SK-N-SH (cell line): ENCODE measurements around the gene KLK12. TPM values are rescaled to one million over a fixed set of nuclear protein-coding genes. Genes with fewer than 3 reads are reported as not detected.

Source experiments
- CTCF ChIA-PET: fragments of 300-600, 350-600 bp; formaldehyde crosslinking; extraction: SDS; loops from one replicate; lab custom pipeline; 2021; lab: Yijun Ruan, JAX
- POLR2A ChIA-PET: fragments of 350-600 bp; sonication (Branson Sonifier 250); formaldehyde crosslinking; extraction: SDS; loops from one replicate; lab custom pipeline; 2020; ENCODE audit warnings: antibody characterized with exemption, inconsistent platforms; lab: Yijun Ruan, JAX
- DNase-seq: peaks from one replicate; pipeline ENCODE4 v3.0.0; 2012
- H2AFZ ChIP-seq: fragments of 200-600 bp; sonication (generic); 2 replicates; pipeline ENCODE4 v1.8.1; 2016; ENCODE audit warnings: antibody characterized with exemption, mild to moderate bottlenecking, low read depth
- H3F3A ChIP-seq: fragments of 200-600 bp; sonication (generic); replicated peaks from 2 replicates; pipeline ENCODE3; 2016; ENCODE audit warnings: antibody characterized with exemption, mild to moderate bottlenecking; ENCODE audit not compliant: insufficient read depth
- H3K27ac ChIP-seq, 2 experiments: fragments of 200-500 bp in 1 of 2; fragments of 200-600 bp in 1 of 2; sonication (Bioruptor generic) in 1 of 2; sonication (generic), shearing (Covaris generic) in 1 of 2; 2 replicates each; pipeline versions ENCODE4 v1.5.1 to v1.6.1; 2014 to 2016; ENCODE audit warnings: low read depth in 2 of 2, inconsistent platforms in 1 of 2, low read length in 1 of 2, mild to moderate bottlenecking in 1 of 2, mixed read lengths in 1 of 2
- H3K27me3 ChIP-seq: fragments of 200-600 bp; sonication (generic), shearing (Covaris generic); 2 replicates; pipeline ENCODE4 v1.6.1; 2016; ENCODE audit warnings: mixed run types; ENCODE audit not compliant: insufficient read depth
- H3K36me3 ChIP-seq, 2 experiments: fragments of 200-500 bp in 1 of 2; fragments of 200-600 bp in 1 of 2; sonication (Bioruptor generic) in 1 of 2; sonication (generic) in 1 of 2; replicated peaks in 1 of 2; 2 replicates each; pipeline versions ENCODE3 to v1.5.1; 2014 to 2016; ENCODE audit warnings: low read length in 1 of 2, mild to moderate bottlenecking in 1 of 2; ENCODE audit not compliant: insufficient read depth in 2 of 2, control insufficient read depth in 1 of 2
- H3K4me1 ChIP-seq, 2 experiments: fragments of 200-500 bp in 1 of 2; fragments of 200-600 bp in 1 of 2; sonication (Bioruptor generic) in 1 of 2; sonication (generic), shearing (Covaris generic) in 1 of 2; 2 replicates each; pipeline versions ENCODE4 v1.5.1 to v1.6.1; 2014 to 2016; ENCODE audit warnings: low read depth in 1 of 2, low read length in 1 of 2, mixed run types in 1 of 2; ENCODE audit not compliant: insufficient read depth in 2 of 2, control insufficient read depth in 1 of 2
- H3K4me2 ChIP-seq: fragments of 200-600 bp; sonication (generic), shearing (Covaris generic); 2 replicates; pipeline ENCODE4 v1.6.1; 2017; ENCODE audit warnings: mixed run types
- H3K4me3 ChIP-seq, 2 experiments: fragments of 200-500 bp in 1 of 2; fragments of 200-600 bp in 1 of 2; sonication (Bioruptor generic) in 1 of 2; sonication (generic), shearing (Covaris generic) in 1 of 2; 2 replicates each; pipeline versions ENCODE4 v1.5.1 to v1.8.1; 2014 to 2016; ENCODE audit warnings: low read depth in 2 of 2, inconsistent platforms in 1 of 2, low read length in 1 of 2, mild to moderate bottlenecking in 1 of 2, mixed read lengths in 1 of 2, moderate library complexity in 1 of 2
- H3K79me2 ChIP-seq: fragments of 200-600 bp; sonication (generic); 2 replicates; pipeline ENCODE4 v1.8.1; 2017; ENCODE audit warnings: mild to moderate bottlenecking; ENCODE audit not compliant: insufficient read depth
- H3K9ac ChIP-seq: fragments of 200-600 bp; sonication (generic); 2 replicates; pipeline ENCODE4 v1.6.1; 2017; ENCODE audit warnings: mixed run types
- H3K9me2 ChIP-seq: fragments of 200-600 bp; sonication (generic); 2 replicates; pipeline ENCODE4 v1.6.1; 2017; ENCODE audit warnings: mixed run types
- H3K9me3 ChIP-seq: fragments of 200-600 bp; sonication (generic); 2 replicates; pipeline ENCODE4 v1.6.1; 2017; ENCODE audit warnings: mixed run types, mild to moderate bottlenecking, moderate library complexity
- H4K20me1 ChIP-seq: fragments of 200-600 bp; sonication (generic); 2 replicates; pipeline ENCODE4 v1.6.1; 2017; ENCODE audit warnings: mild to moderate bottlenecking, mixed run types; ENCODE audit not compliant: insufficient read depth
- CHD2 ChIP-seq: fragments of 150-350 bp; IDR thresholded peaks from 2 replicates; pipeline ENCODE4 v1.6.1; 2018; ENCODE audit warnings: low read length; ENCODE audit not compliant: partially characterized antibody
- GATA2 ChIP-seq: sonication (generic); formaldehyde crosslinking; IDR thresholded peaks from 2 replicates; pipeline ENCODE4 v1.5.0; 2020; ENCODE audit warnings: mild to moderate bottlenecking, missing genetic modification reagents
- JUND ChIP-seq: IDR thresholded peaks from 2 replicates; pipeline ENCODE4 v1.4.0; 2012
- MEF2A ChIP-seq: IDR thresholded peaks from 2 replicates; pipeline ENCODE4 v1.4.0; 2012; ENCODE audit warnings: low read depth, borderline replicate concordance
- NFIC ChIP-seq: IDR thresholded peaks from 2 replicates; pipeline ENCODE4 v1.4.0; 2012; ENCODE audit warnings: borderline replicate concordance
- NRF1 ChIP-seq: IDR thresholded peaks from 2 replicates; pipeline ENCODE4 v1.6.1; 2012; ENCODE audit warnings: low read depth, mild to moderate bottlenecking, low read length
- POLR2AphosphoS5 ChIP-seq: IDR thresholded peaks from 2 replicates; pipeline ENCODE4 v1.6.1; 2012; ENCODE audit warnings: low read depth, low read length
- RAD21 ChIP-seq: IDR thresholded peaks from 2 replicates; pipeline ENCODE4 v1.6.1; 2012; ENCODE audit warnings: mild to moderate bottlenecking, low read length
- RFX5 ChIP-seq: IDR thresholded peaks from 2 replicates; pipeline ENCODE4 v1.6.1; 2012; ENCODE audit warnings: mild to moderate bottlenecking, improper control_type of control experiment, low read length
- SIN3A ChIP-seq: IDR thresholded peaks from 2 replicates; pipeline ENCODE4 v1.6.1; 2012; ENCODE audit warnings: low read depth, mild to moderate bottlenecking, low read length, moderate library complexity, borderline replicate concordance
- TCF12 ChIP-seq: IDR thresholded peaks from 2 replicates; pipeline ENCODE4 v1.4.0; 2012
- WGBS: methylation state at CpG from one replicate; pipeline ENCODE4 v1.1.6; 2017; ENCODE audit warnings: low lambda C conversion rate; 5-methylcytosine and 5-hydroxymethylcytosine counted together
- polyA plus RNA-seq, 3 experiments: library from polyadenylated mRNA; depleted of rRNA; stranded (reverse); fragments of >200 nt; gene quantifications; 2 replicates each; pipeline ENCODE4 v1.2.3, GENCODE V29; 2012
- TF ChIP-seq, protein P1 (sequence below): IDR thresholded peaks from 2 replicates; pipeline ENCODE4 v1.4.0; 2012; ENCODE audit warnings: low read depth, borderline replicate concordance
- TF ChIP-seq, protein P2 (sequence below): IDR thresholded peaks from 2 replicates; pipeline ENCODE4 v1.6.1; 2012; ENCODE audit warnings: mild to moderate bottlenecking, low read depth, low read length, moderate library complexity
- TF ChIP-seq, protein P3 (sequence below): IDR thresholded peaks from 2 replicates; pipeline ENCODE4 v1.4.0; 2012; ENCODE audit warnings: low read depth
- TF ChIP-seq, protein P4 (sequence below): fragments of 150-350 bp; IDR thresholded peaks from 2 replicates; pipeline ENCODE4 v1.6.1; 2016; ENCODE audit warnings: mild to moderate bottlenecking, low read depth, low read length

The KLK12 gene, protein sequence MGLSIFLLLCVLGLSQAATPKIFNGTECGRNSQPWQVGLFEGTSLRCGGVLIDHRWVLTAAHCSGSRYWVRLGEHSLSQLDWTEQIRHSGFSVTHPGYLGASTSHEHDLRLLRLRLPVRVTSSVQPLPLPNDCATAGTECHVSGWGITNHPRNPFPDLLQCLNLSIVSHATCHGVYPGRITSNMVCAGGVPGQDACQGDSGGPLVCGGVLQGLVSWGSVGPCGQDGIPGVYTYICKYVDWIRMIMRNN
- not detected in 2 replicates for polyA plus RNA-seq (2012; rRNA removed)
- polyA plus RNA-seq (2012; cell fraction: cytosol; rRNA removed): not detected in 2 replicates
- polyA plus RNA-seq (2012; cell fraction: nucleus; rRNA removed): not detected in 2 replicates

DNA sequence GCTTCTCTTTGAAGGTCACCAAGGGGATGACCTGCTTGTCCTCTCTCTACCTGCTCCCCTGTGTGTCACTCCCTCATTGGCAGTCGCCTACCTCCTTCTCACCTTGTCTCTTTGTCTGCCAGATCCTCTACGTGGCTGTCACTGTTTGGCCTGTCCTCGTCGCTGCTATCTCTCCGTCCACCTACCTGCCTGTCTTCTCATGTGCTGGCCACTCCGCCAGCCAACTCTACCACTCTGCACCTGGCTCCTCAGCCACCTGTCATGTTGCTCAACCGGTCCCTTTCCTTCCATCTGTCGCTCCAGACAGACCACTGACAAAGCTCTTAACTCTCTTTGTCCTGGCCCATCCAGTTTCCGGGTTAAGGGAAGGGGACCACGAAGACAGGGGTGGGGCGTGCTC lies at the start of gene KLK12:
Gene KLK12, minus strand, starts transcription at position 299 of the 400 bp plus-strand sequence. CDS start 381 bp downstream, outside the sequence.
- Histone ChIP-seq H3K4me1 (no peaks in the 10 kb centered on the region), H3K27ac (no peak within 1 kb of the TSS), H3K9me3 (no peaks in the 10 kb centered on the region), H3K79me2 (no peaks in the 10 kb centered on the region), H3K4me3 (no peak within 1 kb of the TSS), H4K20me1 (no peaks in the 10 kb centered on the region), H3K27me3 (peaks cover 26% of the 10 kb centered on the region; the same call in 1 of the 2 replicates), H3K36me3 (no peaks in the 10 kb centered on the region), H2AFZ (no peak within 1 kb of the TSS), H3K4me2 (no peak within 1 kb of the TSS), H3K9me2 (no peaks in the 10 kb centered on the region), H3F3A (no peaks in the 10 kb centered on the region), H3K9ac (no peak within 1 kb of the TSS)
- 6% methylated on average over 11 of the region's 11 CpGs for WGBS
- CTCF ChIA-PET: interaction anchor here (1.9 kb wide), 1 partner anchor 14 kb away, joined by 5 read pairs; no protein-coding TSS in a partner anchor
- DNase-seq: no peak
- POLR2A ChIA-PET: no interaction called here
- TF ChIP-seq SIN3A: no peak
- no peak for TF ChIP-seq MEF2A
- TF ChIP-seq CHD2: no peak

DNA sequence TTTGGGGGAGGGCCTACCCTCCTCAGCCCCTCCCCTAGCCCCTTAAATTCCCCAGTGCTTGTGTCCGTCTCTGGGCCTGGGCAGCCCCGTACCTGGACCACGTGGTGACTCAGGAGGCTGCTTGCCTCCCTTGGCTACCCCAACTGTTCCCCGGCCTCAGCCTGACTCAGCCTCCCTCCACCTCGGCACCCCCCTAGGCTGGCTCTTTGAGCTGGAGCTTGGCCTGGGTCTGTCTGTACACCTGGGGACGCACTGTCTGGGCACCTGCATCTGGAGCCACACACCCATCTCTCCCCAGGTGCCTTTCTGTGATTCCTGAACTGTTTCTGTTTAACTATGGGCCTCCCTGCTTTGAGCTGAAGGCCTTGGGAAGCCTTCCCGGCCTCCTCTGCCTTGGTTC lies 49.7 kb upstream of the KLK12 start:
- H3F3A ChIP-seq: no peaks in the 10 kb centered on the region
- no peaks in the 10 kb centered on the region for H3K9me3 ChIP-seq
- no peaks in the 10 kb centered on the region for H3K9me2 ChIP-seq
- H3K36me3 ChIP-seq: no peaks in the 10 kb centered on the region
- H3K4me2 ChIP-seq: no peak overlapping the region
- no peaks in the 10 kb centered on the region for H3K4me1 ChIP-seq
- POLR2A ChIA-PET: no interaction called here
- no peak overlapping the region for H2AFZ ChIP-seq
- no peak overlapping the region for H3K4me3 ChIP-seq
- no peak overlapping the region for H3K27ac ChIP-seq
- TF ChIP-seq GATA2: no peak
- H3K27me3 ChIP-seq: peaks cover 23% of the 10 kb centered on the region; the same call in 1 of the 2 replicates
- H4K20me1 ChIP-seq: no peaks in the 10 kb centered on the region
- H3K79me2 ChIP-seq: no peaks in the 10 kb centered on the region
- 46% methylated on average over 6 of the region's 7 CpGs for WGBS
- CTCF ChIA-PET: interaction anchor here (4.2 kb wide), 1 partner anchor 12 kb away, joined by 17 read pairs; no protein-coding TSS in a partner anchor
- no peak overlapping the region for H3K9ac ChIP-seq
- no peak for DNase-seq

DNA sequence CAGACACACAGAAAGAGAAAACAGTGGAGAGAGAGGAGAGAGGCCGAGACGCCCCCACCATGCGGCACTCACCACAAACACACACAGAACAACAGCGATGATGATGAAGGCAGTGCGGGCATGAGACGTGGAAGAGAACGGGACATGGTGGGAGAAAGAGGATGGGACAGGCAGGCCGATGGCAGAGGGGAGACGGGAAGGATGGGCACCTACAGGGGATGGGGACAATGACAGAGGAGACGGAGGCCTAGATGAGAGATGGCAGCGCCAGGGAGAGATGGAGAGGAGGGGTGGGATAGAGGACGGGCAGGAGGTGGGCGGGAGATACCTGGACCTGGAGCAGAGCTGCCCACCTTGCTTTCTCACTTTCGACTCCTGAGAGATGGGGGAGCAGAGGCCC lies 49.0 kb upstream of the KLK12 start:
- DNase-seq: no peak
- H4K20me1 ChIP-seq: no peaks in the 10 kb centered on the region
- peaks cover 23% of the 10 kb centered on the region; the same call in 1 of the 2 replicates for H3K27me3 ChIP-seq
- no peaks in the 10 kb centered on the region for H3K36me3 ChIP-seq
- no peak overlapping the region for H3K9ac ChIP-seq
- H3K27ac ChIP-seq: no peak overlapping the region
- no peak overlapping the region for H2AFZ ChIP-seq
- no peaks in the 10 kb centered on the region for H3K79me2 ChIP-seq
- no peaks in the 10 kb centered on the region for H3K9me3 ChIP-seq
- ChIA-PET POLR2A (no interaction called here), CTCF (interaction anchor here (4.2 kb wide), 1 partner anchor 12 kb away, joined by 17 read pairs; no protein-coding TSS in a partner anchor)
- TF ChIP-seq NFIC (no peak), TCF12 (no peak), NRF1 (no peak), RFX5 (no peak), JUND (no peak), POLR2AphosphoS5 (no peak), RAD21 (no peak)
- TF ChIP-seq, protein P1, sequence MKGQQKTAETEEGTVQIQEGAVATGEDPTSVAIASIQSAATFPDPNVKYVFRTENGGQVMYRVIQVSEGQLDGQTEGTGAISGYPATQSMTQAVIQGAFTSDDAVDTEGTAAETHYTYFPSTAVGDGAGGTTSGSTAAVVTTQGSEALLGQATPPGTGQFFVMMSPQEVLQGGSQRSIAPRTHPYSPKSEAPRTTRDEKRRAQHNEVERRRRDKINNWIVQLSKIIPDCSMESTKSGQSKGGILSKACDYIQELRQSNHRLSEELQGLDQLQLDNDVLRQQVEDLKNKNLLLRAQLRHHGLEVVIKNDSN: no peak
- TF ChIP-seq, protein P2, sequence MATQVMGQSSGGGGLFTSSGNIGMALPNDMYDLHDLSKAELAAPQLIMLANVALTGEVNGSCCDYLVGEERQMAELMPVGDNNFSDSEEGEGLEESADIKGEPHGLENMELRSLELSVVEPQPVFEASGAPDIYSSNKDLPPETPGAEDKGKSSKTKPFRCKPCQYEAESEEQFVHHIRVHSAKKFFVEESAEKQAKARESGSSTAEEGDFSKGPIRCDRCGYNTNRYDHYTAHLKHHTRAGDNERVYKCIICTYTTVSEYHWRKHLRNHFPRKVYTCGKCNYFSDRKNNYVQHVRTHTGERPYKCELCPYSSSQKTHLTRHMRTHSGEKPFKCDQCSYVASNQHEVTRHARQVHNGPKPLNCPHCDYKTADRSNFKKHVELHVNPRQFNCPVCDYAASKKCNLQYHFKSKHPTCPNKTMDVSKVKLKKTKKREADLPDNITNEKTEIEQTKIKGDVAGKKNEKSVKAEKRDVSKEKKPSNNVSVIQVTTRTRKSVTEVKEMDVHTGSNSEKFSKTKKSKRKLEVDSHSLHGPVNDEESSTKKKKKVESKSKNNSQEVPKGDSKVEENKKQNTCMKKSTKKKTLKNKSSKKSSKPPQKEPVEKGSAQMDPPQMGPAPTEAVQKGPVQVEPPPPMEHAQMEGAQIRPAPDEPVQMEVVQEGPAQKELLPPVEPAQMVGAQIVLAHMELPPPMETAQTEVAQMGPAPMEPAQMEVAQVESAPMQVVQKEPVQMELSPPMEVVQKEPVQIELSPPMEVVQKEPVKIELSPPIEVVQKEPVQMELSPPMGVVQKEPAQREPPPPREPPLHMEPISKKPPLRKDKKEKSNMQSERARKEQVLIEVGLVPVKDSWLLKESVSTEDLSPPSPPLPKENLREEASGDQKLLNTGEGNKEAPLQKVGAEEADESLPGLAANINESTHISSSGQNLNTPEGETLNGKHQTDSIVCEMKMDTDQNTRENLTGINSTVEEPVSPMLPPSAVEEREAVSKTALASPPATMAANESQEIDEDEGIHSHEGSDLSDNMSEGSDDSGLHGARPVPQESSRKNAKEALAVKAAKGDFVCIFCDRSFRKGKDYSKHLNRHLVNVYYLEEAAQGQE: no peak
- TF ChIP-seq, protein P3, sequence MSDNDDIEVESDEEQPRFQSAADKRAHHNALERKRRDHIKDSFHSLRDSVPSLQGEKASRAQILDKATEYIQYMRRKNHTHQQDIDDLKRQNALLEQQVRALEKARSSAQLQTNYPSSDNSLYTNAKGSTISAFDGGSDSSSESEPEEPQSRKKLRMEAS: no peak
- TF ChIP-seq, protein P4, sequence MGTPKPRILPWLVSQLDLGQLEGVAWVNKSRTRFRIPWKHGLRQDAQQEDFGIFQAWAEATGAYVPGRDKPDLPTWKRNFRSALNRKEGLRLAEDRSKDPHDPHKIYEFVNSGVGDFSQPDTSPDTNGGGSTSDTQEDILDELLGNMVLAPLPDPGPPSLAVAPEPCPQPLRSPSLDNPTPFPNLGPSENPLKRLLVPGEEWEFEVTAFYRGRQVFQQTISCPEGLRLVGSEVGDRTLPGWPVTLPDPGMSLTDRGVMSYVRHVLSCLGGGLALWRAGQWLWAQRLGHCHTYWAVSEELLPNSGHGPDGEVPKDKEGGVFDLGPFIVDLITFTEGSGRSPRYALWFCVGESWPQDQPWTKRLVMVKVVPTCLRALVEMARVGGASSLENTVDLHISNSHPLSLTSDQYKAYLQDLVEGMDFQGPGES: no peak
- WGBS: 30% methylated on average over 14 of the region's 14 CpGs
- no peak overlapping the region for H3K4me2 ChIP-seq
- H3F3A ChIP-seq: no peaks in the 10 kb centered on the region
- H3K9me2 ChIP-seq: no peaks in the 10 kb centered on the region
- no peaks in the 10 kb centered on the region for H3K4me1 ChIP-seq
- no peak overlapping the region for H3K4me3 ChIP-seq
